Measurements from ENCODE around the gene TLN1. TPM values are rescaled to one million over a fixed set of nuclear protein-coding genes. Genes with fewer than 3 reads are reported as not detected.

The TLN1 gene
- total and polyA plus RNA-seq, 2 of the 8 experiments (the other 6 are each of a cell fraction or from before 2014, with no cell fraction given), result 28.1 to 90.1 TPM

DNA sequence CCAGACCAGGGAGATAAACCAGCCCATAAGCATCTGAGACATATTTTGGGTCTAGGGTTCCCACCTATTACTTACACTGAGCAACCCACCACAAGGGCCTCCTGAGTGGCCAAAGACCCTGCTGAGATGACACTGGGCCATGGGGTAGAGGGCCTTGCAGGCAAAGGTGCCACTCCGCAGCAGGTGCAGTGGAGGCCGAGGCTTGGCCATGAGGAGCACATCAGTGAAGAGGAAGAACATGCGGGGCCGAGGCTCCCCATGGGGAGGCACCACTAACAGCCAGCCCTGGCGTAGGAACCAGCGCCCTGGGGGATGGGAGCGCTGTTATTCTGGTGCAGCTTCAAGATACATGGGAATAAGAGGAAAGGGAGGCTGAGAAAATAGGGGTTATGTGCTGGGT, 69.6 kb downstream of the TLN1 start:
- POLR2A ChIA-PET (ENCODE audit: partially characterized antibody), result interaction anchor here (1.2 to 7.9 kb wide), 3 partner anchors 17 to 30 kb away, joined by 3 to 84 read pairs (median 55); partner anchors contain the start of gene TPM2
- no peak overlapping the region for H3K56ac ChIP-seq (replicated peaks; ENCODE audit: insufficient read length, low read depth, low read length)
- H2BK5ac ChIP-seq (ENCODE audit: low read depth, low read length), result no peak overlapping the region
- no peak overlapping the region for H2BK20ac ChIP-seq (ENCODE audit: low read length)
- FAIRE-seq (no peak), DNase-seq (ENCODE audit: low read depth in 1 of 2, low spot score in 2 of 2) (no peak)
- CTCF ChIA-PET (ENCODE audit: partially characterized antibody), result interaction anchor here (0.6 to 15.9 kb wide), 17 partner anchors 10 to 206 kb away, joined by 3 to 347 read pairs (median 15); partner anchors contain the start of genes CA9, CREB3, GBA2 and RGP1
- no peak overlapping the region for H2BK12ac ChIP-seq (ENCODE audit: low read depth, low read length)
- WGBS, 2 experiments (ENCODE audit: extremely low coverage in 1 of 2, insufficient coverage in 1 of 2, insufficient read length in 1 of 2, insufficient replicate concordance in 2 of 2, low coverage in 1 of 2, low lambda C conversion rate in 2 of 2, missing lambda C conversion rate in 1 of 2), result 88% methylated on average over 7 of the region's 7 CpGs; no CpG with 5 or more reads in 1 of the 2 experiments
- H3K23ac ChIP-seq (ENCODE audit: insufficient read length), result no peak overlapping the region
- no peak overlapping the region for H4K8ac ChIP-seq (ENCODE audit: extremely low read depth, insufficient read depth, low read length)
- H4K5ac ChIP-seq (ENCODE audit: insufficient read length, low read depth, low read length), result no peak overlapping the region
- no peak overlapping the region for H3K4me3 ChIP-seq (ENCODE audit: extremely low read depth in 1 of 4, insufficient read depth in 2 of 4, low read depth in 3 of 4, low read length in 4 of 4)
- H4K20me1 ChIP-seq (replicated peaks in 1 of 2; ENCODE audit: control insufficient read depth in 1 of 2, insufficient read depth in 2 of 2, low read length in 2 of 2), result peaks cover 2 to 6% of the 10 kb centered on the region in 2 experiments
- no peak overlapping the region for H3K18ac ChIP-seq (ENCODE audit: extremely low read depth, low read length)
- no peak overlapping the region for H3K9ac ChIP-seq (replicated peaks in 1 of 4; ENCODE audit: extremely low read depth in 1 of 4, low read depth in 3 of 4, low read length in 3 of 4)
- peaks cover 0 to 5% (median 1%) of the 10 kb centered on the region in 4 experiments; a peak in 6 of 7 replicates for H3K4me1 ChIP-seq (replicated peaks in 1 of 4; ENCODE audit: control insufficient read depth in 3 of 4, insufficient read depth in 4 of 4, low read length in 3 of 4)
- H3K4me2 ChIP-seq (ENCODE audit: insufficient read depth in 1 of 2, low read depth in 2 of 2, low read length in 2 of 2), result no peak overlapping the region
- peaks cover 2% of the 10 kb centered on the region; the same call in 1 of the 2 replicates for H3K79me1 ChIP-seq (ENCODE audit: low read depth, low read length)
- H3K23me2 ChIP-seq (ENCODE audit: low read depth, low read length), result peaks cover 9% of the 10 kb centered on the region
- H2AFZ ChIP-seq (ENCODE audit: low read length), result no peak overlapping the region
- no peak overlapping the region for H2BK120ac ChIP-seq (replicated peaks; ENCODE audit: low read depth, low read length)
- no peak overlapping the region for H3K14ac ChIP-seq (ENCODE audit: insufficient read length)
- no peak overlapping the region for H3K27ac ChIP-seq (ENCODE audit: low read depth, low read length)
- no peak overlapping the region for H2AK5ac ChIP-seq (ENCODE audit: low read depth, low read length)
- H3K4ac ChIP-seq (replicated peaks; ENCODE audit: insufficient read length, low read depth, low read length), result no peak overlapping the region
- H3K27me3 ChIP-seq (replicated peaks in 1 of 4; ENCODE audit: control insufficient read depth in 3 of 4, extremely low read depth in 1 of 4, insufficient read depth in 3 of 4, low read length in 3 of 4), result no peaks in the 10 kb centered on the region
- no peaks in the 10 kb centered on the region for H3K9me3 ChIP-seq (ENCODE audit: insufficient read depth in 2 of 2, low read depth in 1 of 2, low read length in 1 of 2)
- no peak overlapping the region for H2BK15ac ChIP-seq (ENCODE audit: low read length)
- H3K36me3 ChIP-seq (ENCODE audit: control insufficient read depth in 2 of 4, insufficient read depth in 4 of 4, low read length in 3 of 4), result peaks cover 6 to 32% (median 13%) of the 10 kb centered on the region in 4 experiments
- no peak overlapping the region for H4K91ac ChIP-seq (replicated peaks; ENCODE audit: insufficient read length, low read length)
- no peaks in the 10 kb centered on the region; a peak in 1 of 4 replicates for H3K79me2 ChIP-seq (ENCODE audit: control insufficient read depth in 1 of 2, insufficient read depth in 2 of 2, low read length in 2 of 2)
- TF ChIP-seq CREB1 (IDR thresholded peaks at IDR 0.05) (no peak), RBBP5 (IDR thresholded peaks at IDR 0.05; ENCODE audit: borderline replicate concordance, low read depth, low read length) (no peak), MAFK (IDR thresholded peaks at IDR 0.05; ENCODE audit: low read depth, low read length) (no peak), TEAD4 (IDR thresholded peaks at IDR 0.05; ENCODE audit: low read depth, low read length) (no peak), ATF2 (IDR thresholded peaks at IDR 0.05; ENCODE audit: low read length) (no peak), SP2 (IDR thresholded peaks at IDR 0.05; ENCODE audit: low read length) (no peak), CHD1 (IDR thresholded peaks at IDR 0.05; ENCODE audit: low read depth, low read length) (no peak), KDM4A (IDR thresholded peaks at IDR 0.05; ENCODE audit: low read depth, low read length, severe bottlenecking) (no peak), EZH2 (IDR thresholded peaks at IDR 0.05; ENCODE audit: low read depth, low read length, severe bottlenecking) (no peak)
- TF ChIP-seq, protein P1, sequence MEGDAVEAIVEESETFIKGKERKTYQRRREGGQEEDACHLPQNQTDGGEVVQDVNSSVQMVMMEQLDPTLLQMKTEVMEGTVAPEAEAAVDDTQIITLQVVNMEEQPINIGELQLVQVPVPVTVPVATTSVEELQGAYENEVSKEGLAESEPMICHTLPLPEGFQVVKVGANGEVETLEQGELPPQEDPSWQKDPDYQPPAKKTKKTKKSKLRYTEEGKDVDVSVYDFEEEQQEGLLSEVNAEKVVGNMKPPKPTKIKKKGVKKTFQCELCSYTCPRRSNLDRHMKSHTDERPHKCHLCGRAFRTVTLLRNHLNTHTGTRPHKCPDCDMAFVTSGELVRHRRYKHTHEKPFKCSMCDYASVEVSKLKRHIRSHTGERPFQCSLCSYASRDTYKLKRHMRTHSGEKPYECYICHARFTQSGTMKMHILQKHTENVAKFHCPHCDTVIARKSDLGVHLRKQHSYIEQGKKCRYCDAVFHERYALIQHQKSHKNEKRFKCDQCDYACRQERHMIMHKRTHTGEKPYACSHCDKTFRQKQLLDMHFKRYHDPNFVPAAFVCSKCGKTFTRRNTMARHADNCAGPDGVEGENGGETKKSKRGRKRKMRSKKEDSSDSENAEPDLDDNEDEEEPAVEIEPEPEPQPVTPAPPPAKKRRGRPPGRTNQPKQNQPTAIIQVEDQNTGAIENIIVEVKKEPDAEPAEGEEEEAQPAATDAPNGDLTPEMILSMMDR (IDR thresholded peaks at IDR 0.05; ENCODE audit: control extremely low read depth in 1 of 3, insufficient read depth in 1 of 3, low read depth in 1 of 3, low read length in 3 of 3), result no peak
